SK-N-SH treated with all-trans-retinoic acid at 6 μM for 48 hours (cell line): Measurements from ENCODE around the gene NEK11.

Experiments
- ESRRG ChIP-seq: fragments of 250-450 bp; sonication (Bioruptor Pico); IDR thresholded peaks from 2 replicates; pipeline ENCODE4 v1.6.1; 2021; ENCODE audit warnings: mild to moderate bottlenecking
- ISL1 ChIP-seq: fragments of 250-450 bp; sonication (Bioruptor Pico); IDR thresholded peaks from 2 replicates; pipeline ENCODE4 v2.1.2; 2022; ENCODE audit warnings: mild to moderate bottlenecking, moderate library complexity
- PPARA ChIP-seq: fragments of 250-450 bp; sonication (Bioruptor Pico); IDR thresholded peaks from 2 replicates; pipeline ENCODE4 v1.5.0; 2020; ENCODE audit warnings: mild to moderate bottlenecking, borderline replicate concordance
- RARB ChIP-seq: fragments of 250-450 bp; sonication (Bioruptor Pico); IDR thresholded peaks from 2 replicates; pipeline ENCODE4 v1.8.0; 2021; ENCODE audit warnings: mild to moderate bottlenecking, moderate library complexity
- ZC3H10 ChIP-seq: fragments of 250-450 bp; sonication (Bioruptor Pico); IDR thresholded peaks from 2 replicates; pipeline ENCODE4 v1.5.1; 2021; ENCODE audit warnings: mild to moderate bottlenecking, moderate library complexity
- ZNF565 ChIP-seq: fragments of 450-650 bp; formaldehyde crosslinking; conservative IDR thresholded peaks from 2 replicates; pipeline ENCODE4 v1.5.0; 2020; ENCODE audit warnings: low read depth, mild to moderate bottlenecking, moderate library complexity
- TF ChIP-seq, protein P1 (sequence below): fragments of 250-450 bp; sonication (Bioruptor Pico); IDR thresholded peaks from 2 replicates; pipeline ENCODE4 v1.8.0; 2020; ENCODE audit warnings: mild to moderate bottlenecking, moderate library complexity, borderline replicate concordance

DNA sequence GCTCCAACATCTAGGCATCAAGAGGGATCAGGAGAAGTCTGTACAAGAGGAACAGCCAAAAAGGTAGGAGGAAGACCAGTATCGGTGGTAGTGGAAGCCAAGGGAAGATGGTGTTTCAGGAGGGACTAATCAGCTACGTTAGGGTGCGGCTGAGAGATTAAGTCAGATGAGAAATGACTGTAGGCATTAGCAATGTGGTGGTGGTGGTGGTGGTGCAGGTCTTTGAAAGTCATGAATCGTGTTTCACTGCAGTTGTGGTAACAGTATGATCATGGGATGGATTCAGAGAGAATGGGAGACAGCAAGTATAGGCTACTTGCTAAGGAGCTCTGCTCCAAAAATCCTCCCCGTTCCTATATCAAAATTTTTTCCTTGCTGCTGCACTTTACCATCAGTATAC, 35.6 kb upstream of the NEK11 start:
- TF ChIP-seq, protein P1, sequence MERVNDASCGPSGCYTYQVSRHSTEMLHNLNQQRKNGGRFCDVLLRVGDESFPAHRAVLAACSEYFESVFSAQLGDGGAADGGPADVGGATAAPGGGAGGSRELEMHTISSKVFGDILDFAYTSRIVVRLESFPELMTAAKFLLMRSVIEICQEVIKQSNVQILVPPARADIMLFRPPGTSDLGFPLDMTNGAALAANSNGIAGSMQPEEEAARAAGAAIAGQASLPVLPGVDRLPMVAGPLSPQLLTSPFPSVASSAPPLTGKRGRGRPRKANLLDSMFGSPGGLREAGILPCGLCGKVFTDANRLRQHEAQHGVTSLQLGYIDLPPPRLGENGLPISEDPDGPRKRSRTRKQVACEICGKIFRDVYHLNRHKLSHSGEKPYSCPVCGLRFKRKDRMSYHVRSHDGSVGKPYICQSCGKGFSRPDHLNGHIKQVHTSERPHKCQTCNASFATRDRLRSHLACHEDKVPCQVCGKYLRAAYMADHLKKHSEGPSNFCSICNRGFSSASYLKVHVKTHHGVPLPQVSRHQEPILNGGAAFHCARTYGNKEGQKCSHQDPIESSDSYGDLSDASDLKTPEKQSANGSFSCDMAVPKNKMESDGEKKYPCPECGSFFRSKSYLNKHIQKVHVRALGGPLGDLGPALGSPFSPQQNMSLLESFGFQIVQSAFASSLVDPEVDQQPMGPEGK (CRISPR knock-in tag): no peak
- no peak for TF ChIP-seq PPARA
- no peak for TF ChIP-seq ISL1 (CRISPR knock-in tag)
- TF ChIP-seq RARB (CRISPR knock-in tag): no peak
- TF ChIP-seq ESRRG (CRISPR knock-in tag): no peak
- no peak for TF ChIP-seq ZC3H10 (CRISPR knock-in tag)
- TF ChIP-seq ZNF565: no peak
